HepG2 (cell line): Measurements from ENCODE around the gene DTNB. TPM values are rescaled to one million over a fixed set of nuclear protein-coding genes. Genes with fewer than 3 reads are reported as not detected.

Experiments
- AHR ChIP-seq: IDR thresholded peaks from 2 replicates; pipeline ENCODE4 v1.6.1; 2018; ENCODE audit warnings: missing genetic modification reagents, missing compliant biosample characterization
- BCLAF1 ChIP-seq: fragments of 450-650 bp; IDR thresholded peaks from 2 replicates; pipeline ENCODE4 v1.6.1; 2017; ENCODE audit warnings: mild to moderate bottlenecking
- CHD2 ChIP-seq: IDR thresholded peaks from 2 replicates; pipeline ENCODE4 v1.6.1; 2011; ENCODE audit warnings: low read depth, low read length, improper control_type of control experiment
- E2F5 ChIP-seq: sonication (generic); formaldehyde crosslinking; conservative IDR thresholded peaks from 2 replicates; pipeline ENCODE4 v1.4.0; 2020; ENCODE audit warnings: missing genetic modification reagents
- FOXO1 ChIP-seq: sonication (generic); formaldehyde crosslinking; IDR thresholded peaks from 2 replicates; pipeline ENCODE4 v1.4.0; 2020; ENCODE audit warnings: missing genetic modification reagents
- RNF2 ChIP-seq: fragments of 450-650 bp; conservative IDR thresholded peaks from 2 replicates; pipeline ENCODE4 v1.6.1; 2016; ENCODE audit warnings: low read depth
- SMC3 ChIP-seq: IDR thresholded peaks from 2 replicates; pipeline ENCODE4 v1.6.1; 2011; ENCODE audit warnings: low read length, improper control_type of control experiment
- SNAI1 ChIP-seq: sonication (generic); formaldehyde crosslinking; IDR thresholded peaks from 2 replicates; pipeline ENCODE4 v1.5.0; 2020; ENCODE audit warnings: mild to moderate bottlenecking, missing genetic modification reagents, borderline replicate concordance
- SOX6 ChIP-seq, 2 experiments: fragments of 450-650 bp in 1 of 2; sonication (generic) in 1 of 2; formaldehyde crosslinking in 1 of 2; IDR thresholded peaks; 2 replicates each; pipeline versions ENCODE4 v1.4.0 to v1.6.1; 2017 to 2020; ENCODE audit warnings: antibody characterized with exemption in 1 of 2, mild to moderate bottlenecking in 1 of 2, missing genetic modification reagents in 1 of 2
- STAT6 ChIP-seq: sonication (generic); formaldehyde crosslinking; IDR thresholded peaks from 2 replicates; pipeline ENCODE4 v1.4.0; 2020; ENCODE audit warnings: missing genetic modification reagents, mild to moderate bottlenecking, borderline replicate concordance
- TAF1 ChIP-seq: sonication (generic); formaldehyde crosslinking; IDR thresholded peaks from 2 replicates; pipeline ENCODE4 v1.4.0; 2020; ENCODE audit warnings: missing genetic modification reagents
- TFDP1 ChIP-seq: IDR thresholded peaks from 2 replicates; pipeline ENCODE4 v1.6.1; 2016; ENCODE audit warnings: missing compliant biosample characterization, missing genetic modification reagents, borderline replicate concordance
- TOE1 ChIP-seq: sonication (generic); formaldehyde crosslinking; IDR thresholded peaks from 2 replicates; pipeline ENCODE4 v1.4.0; 2020; ENCODE audit warnings: mild to moderate bottlenecking, missing genetic modification reagents
- ZMYM2 ChIP-seq: sonication (generic); formaldehyde crosslinking; IDR thresholded peaks from 2 replicates; pipeline ENCODE4 v1.8.0; 2022; ENCODE audit warnings: mild to moderate bottlenecking, missing genetic modification reagents
- ZNF44 ChIP-seq: sonication (generic); formaldehyde crosslinking; IDR thresholded peaks from 2 replicates; pipeline ENCODE4 v1.5.1; 2020; ENCODE audit warnings: mild to moderate bottlenecking, missing genetic modification reagents
- ZNF816 ChIP-seq: sonication (generic); formaldehyde crosslinking; IDR thresholded peaks from 2 replicates; pipeline ENCODE4 v1.8.0; 2022; ENCODE audit warnings: missing genetic modification reagents, mild to moderate bottlenecking, borderline replicate concordance
- polyA plus RNA-seq, 8 experiments: library from polyadenylated mRNA; depleted of rRNA in 3 of 8; stranded (reverse) in 7 of 8; unstranded in 1 of 8; fragments of >200 nt; fragmentation: Illumina TruSeq in 4 of 8; extraction: Trizol in 4 of 8; gene quantifications; 2 replicates each; pipeline versions ENCODE4 v1.2.1 to v1.2.3, GENCODE V29; 2011 to 2016; ENCODE audit warnings: low read depth in 4 of 8, missing spikeins in 1 of 8, mixed read lengths in 1 of 8; ENCODE audit not compliant: insufficient read depth in 1 of 8
- total RNA-seq, 5 experiments: library from RNA; depleted of rRNA; stranded (reverse); fragments of >200 nt; fragmentation: Illumina TruSeq; extraction: Trizol; gene quantifications; 2 replicates each; pipeline ENCODE4 v1.2.3, GENCODE V29; 2016; ENCODE audit warnings: low read depth in 1 of 5

The DTNB gene
- total and polyA plus RNA-seq, 2 of the 13 experiments (the other 11 are each of a cell fraction or from before 2014, with no cell fraction given), result 14.4 to 23.9 TPM

GRCh38 chr2:25340181-25340921 lies 333.0 kb downstream of the DTNB start (continued):
- no peak for TF ChIP-seq STAT6 (CRISPR knock-in tag)
- no peak for TF ChIP-seq SNAI1 (CRISPR knock-in tag)
- TF ChIP-seq BCLAF1, result no peak
- no peak for TF ChIP-seq ZNF816 (CRISPR knock-in tag)
- TF ChIP-seq SOX6 (IDR thresholded peaks at IDR 0.05), result no peak
- TF ChIP-seq SOX6 (CRISPR knock-in tag; IDR thresholded peaks at IDR 0.05), result no peak
- TF ChIP-seq FOXO1 (CRISPR knock-in tag), result no peak
- TF ChIP-seq AHR (CRISPR knock-in tag), result peak; percentile 73; the same call in 1 of the 2 replicates
- TF ChIP-seq ZNF44 (CRISPR knock-in tag), result no peak
- TF ChIP-seq RNF2, result no peak
- no peak for TF ChIP-seq TOE1 (CRISPR knock-in tag)
- TF ChIP-seq ZMYM2 (CRISPR knock-in tag), result no peak
- peak; percentile 66; the same call in 1 of the 2 replicates for TF ChIP-seq TFDP1 (CRISPR knock-in tag)
- no peak for TF ChIP-seq TAF1
- no peak for TF ChIP-seq SMC3
- TF ChIP-seq CHD2, result no peak
- TF ChIP-seq E2F5 (CRISPR knock-in tag), result no peak
